Measurements from ENCODE around the gene SLC34A1.

The SLC34A1 gene

DNA sequence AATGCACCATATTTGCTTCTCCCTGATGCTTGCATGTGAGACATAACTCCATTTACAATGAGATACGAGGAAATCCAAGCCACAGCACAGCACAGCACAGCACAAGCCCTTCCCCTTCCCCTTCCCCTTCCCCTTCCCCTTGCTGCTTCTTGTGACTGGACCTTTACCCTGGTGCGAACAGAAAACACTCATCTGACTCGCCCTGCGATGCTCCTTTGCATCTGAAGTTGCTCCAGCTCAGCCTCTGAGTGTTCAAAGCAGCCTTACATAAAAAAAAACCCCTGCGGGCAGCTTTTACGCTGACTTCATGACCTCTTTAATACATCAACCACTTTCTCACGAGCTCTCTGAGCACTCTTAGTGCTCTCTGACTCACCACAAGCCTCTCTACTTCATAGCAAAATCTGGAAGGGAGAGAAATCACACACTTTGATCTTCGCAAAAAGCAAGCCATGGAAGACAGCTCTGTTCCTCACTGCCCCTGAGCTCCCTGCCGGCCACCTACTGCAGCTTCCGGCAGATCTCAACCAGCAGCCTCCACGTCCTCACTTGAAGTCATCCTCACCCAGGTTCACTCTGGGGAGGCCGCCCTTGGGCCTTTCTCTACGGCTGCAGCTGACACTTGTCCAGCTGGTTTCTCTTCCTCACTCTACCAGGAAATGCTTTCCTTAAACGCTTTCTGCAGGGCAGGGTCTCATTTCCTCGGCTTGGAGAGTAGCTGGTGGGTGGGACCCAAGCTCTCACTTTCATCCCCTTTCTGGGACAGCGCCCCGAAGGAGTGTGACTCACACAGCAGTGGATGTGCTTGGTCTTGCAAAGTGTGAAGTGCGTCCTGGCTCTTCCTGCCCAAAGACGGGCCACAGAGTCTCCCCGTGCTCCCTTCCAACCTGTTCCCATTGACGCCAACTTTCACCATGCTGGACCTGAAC is 5.3 kb downstream of the SLC34A1 start:
- no peak for DNase-seq (ENCODE audit: low spot score)

GRCh38 chr5:177390363-177391300 is 6.4 kb downstream of the SLC34A1 start:
- peak; percentile 88 for DNase-seq (ENCODE audit: low spot score)

DNA sequence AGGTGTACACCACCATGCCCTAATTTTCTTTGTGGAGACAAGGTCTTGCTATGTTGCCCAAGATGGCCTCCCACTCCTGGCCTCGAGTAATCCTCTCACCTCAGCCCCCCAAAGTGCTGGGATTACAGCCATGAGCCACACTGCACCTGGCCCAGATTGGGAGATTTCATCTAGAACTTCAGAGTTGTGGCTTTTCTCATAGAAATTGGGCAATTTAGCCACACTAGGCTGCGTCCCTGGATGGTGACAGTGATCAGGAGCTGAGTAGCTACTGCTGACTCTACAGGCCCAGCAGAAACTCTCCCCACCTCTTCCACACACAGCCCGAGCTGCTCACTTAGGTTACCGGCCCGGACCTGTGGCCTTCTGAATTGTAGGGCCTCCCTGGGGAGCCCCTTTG is 8.5 kb downstream of the SLC34A1 start:
- no peak for DNase-seq (ENCODE audit: low spot score)

- no peak for DNase-seq (ENCODE audit: low spot score)
Measured at GRCh38 chr5:177393206-177393765, 9.1 kb downstream of the SLC34A1 start.

DNA sequence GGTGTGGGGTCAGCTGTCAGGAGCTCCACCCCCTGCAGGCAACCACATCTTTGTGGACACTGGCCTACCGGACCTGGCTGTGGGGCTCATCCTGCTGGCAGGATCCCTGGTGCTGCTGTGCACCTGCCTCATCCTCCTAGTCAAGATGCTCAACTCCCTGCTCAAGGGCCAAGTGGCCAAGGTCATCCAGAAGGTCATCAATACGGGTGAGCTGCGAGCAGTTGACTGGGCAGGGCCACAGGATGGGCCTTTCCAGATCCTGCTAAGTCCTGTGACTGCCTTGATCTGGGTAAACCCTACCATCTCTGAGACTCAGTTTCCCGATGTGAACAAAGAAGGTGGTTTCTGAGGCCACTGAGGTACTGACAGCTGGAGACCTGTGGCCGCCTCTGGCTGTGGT is 9.8 kb downstream of the SLC34A1 start:
- DNase-seq (ENCODE audit: low spot score), result no peak

- DNase-seq (ENCODE audit: low spot score), result no peak
Measured at GRCh38 chr5:177396078-177396477, 11.8 kb downstream of the SLC34A1 start.

- DNase-seq (ENCODE audit: low spot score), result no peak
Measured at GRCh38 chr5:177396807-177397206, 12.6 kb downstream of the SLC34A1 start.

GRCh38 chr5:177397875-177398390 is 13.7 kb downstream of the SLC34A1 start:
- no peak for DNase-seq (ENCODE audit: low spot score)

GRCh38 chr5:177399997-177400868 is 16.0 kb downstream of the SLC34A1 start, which contains the start of gene PFN3:
Gene PFN3, minus strand, starts transcription at chr5:177400661. Its CDS starts 85 bp downstream, at chr5:177400576.
- no peak for DNase-seq (ENCODE audit: low spot score)

DNA sequence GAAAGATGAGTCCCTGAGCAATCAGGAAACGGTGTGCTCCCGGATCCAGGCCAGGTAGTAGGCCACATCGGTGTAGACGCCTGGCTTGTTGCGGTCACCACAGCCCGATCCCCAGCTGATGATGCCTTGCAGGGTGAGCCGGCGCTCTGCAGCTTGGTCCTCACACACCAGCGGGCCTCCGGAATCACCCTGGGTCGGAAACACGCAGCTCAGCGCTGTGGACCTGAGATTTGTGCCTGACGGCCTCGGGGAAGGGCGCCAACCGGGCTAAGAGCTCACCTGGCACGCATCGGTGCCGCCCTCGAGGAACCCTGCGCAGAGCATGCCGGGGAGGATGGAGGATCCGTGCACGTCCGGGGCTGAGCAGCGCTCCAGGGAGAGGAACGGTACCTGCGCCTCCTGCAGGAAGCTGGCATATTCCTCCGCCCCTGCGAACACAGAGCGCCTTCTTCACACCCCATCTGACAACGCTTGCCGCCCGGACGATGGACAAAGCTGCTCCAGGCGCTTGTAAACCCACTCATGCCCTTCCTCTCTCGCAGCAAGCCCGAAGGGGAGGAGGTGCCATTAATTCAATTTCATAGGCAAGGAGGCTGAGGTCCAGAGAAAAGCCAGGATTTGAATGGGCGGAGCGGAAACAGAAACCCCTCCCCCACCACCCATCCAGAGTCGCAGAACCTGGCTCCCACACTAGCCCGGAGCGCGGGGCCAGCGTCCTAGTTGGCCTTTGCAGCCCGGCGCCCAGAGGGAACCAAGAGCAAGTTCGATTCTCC is 18.2 kb downstream of the SLC34A1 start:
- peak; percentile 41 for DNase-seq (ENCODE audit: low spot score)

GRCh38 chr5:177403102-177403791 is 19.0 kb downstream of the SLC34A1 start:
- DNase-seq (ENCODE audit: low spot score), result no peak

- peak; percentile 81 for DNase-seq (ENCODE audit: low spot score)
Measured at GRCh38 chr5:177403792-177404640, 19.8 kb downstream of the SLC34A1 start.

- no peak for DNase-seq (ENCODE audit: low spot score)
Measured at GRCh38 chr5:177404641-177405179, 20.5 kb downstream of the SLC34A1 start.

DNA sequence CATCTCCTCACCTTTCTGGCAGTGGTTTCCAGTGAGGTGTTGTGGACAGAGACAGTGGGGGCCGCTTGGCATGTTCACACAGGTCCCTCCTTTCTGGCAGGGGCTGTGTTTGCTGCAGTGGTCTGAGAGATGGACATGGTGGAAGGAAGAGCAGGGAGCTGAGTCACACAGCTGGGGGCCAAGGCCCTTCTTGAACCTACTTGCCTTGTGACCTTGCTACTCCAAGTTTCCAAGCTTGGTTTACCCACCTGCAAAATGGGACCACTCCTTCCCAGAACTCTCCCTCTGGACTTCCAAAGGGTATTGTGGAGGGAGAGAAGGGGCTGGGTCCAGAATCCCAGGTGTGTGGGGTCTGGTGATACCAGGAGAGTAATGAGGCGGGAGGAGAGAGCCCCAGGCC is 21.1 kb downstream of the SLC34A1 start:
- no peak for DNase-seq (ENCODE audit: low spot score)

GRCh38 chr5:177405805-177406204 is 21.6 kb downstream of the SLC34A1 start:
- no peak for DNase-seq (ENCODE audit: low spot score)

DNA sequence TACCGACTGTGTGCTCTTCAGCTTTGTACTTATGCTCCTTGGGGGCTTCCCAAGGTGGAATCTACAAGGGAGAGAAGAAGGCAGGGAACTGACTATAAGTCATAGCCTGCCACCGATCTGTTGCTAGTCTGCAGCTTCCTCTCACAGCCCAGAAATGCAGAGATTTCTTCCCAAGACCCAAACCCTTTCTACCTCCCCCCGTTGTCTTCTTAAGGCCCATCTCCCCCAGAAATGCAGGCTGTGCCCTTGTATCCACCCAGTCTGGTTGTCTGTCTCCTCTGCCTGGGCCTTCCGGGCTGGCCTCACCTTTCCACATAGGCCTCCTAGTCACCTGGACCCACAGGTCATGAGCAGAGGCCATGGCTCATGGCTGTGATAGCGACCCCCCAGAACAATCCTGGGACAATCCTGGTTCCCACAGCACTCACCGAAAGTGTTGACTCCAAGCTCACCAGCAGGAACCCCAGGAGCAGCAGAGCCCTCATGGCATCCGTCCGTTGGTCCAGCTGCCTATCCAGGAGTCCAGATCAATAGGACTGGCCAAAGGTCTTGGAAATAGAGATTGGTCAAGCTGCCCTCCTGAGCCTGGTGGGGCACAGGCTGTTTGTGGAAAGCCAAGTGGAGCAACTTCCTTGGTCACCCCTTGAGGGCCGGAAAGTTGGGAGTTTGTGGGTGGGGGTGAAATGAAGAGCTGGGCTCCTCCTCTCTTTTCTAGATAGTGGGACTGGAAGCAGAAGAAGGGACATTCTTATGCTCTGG is 25.0 kb downstream of the SLC34A1 start, which contains the start of gene F12:
F12 (minus strand) TSS at position 522 of the 759 bp plus-strand sequence; CDS start at position 485, 37 bp downstream.
- DNase-seq (ENCODE audit: low spot score), result no peak

DNA sequence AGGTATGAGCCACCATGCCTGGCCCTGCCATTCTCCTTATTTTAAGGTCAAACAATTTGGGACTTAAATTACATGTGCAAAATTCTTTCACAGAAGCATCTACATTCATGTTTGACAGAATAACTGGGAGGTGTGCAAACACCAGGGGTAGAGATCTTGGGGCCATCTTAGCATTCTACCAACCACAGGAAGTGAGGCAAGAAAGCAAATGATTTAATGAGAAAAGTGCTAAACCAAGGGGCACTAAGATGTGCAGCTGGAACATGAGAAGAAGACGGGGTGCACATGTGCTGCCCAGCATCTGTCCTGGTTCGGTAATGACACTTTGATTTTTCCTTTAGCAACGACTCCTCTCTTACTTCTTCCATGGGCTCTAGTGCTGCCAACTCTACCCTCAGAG is 26.3 kb downstream of the SLC34A1 start:
- no peak for DNase-seq (ENCODE audit: low spot score)
